ENCODE data around the gene RAD51B. TPM values are rescaled to one million over a fixed set of nuclear protein-coding genes. Genes with fewer than 3 reads are reported as not detected.
A peak's percentile ranks its signal among the peaks of the same experiment; 100 is the strongest.
"Not testable (repeated sequence)": the region's sequence is repeated elsewhere in the genome, so short reads cannot be mapped to it uniquely, and the experiment has no call there.

The RAD51B gene
- total and polyA plus RNA-seq, 2 experiments from 2014 or later, result 10.1 to 18.0 TPM

DNA sequence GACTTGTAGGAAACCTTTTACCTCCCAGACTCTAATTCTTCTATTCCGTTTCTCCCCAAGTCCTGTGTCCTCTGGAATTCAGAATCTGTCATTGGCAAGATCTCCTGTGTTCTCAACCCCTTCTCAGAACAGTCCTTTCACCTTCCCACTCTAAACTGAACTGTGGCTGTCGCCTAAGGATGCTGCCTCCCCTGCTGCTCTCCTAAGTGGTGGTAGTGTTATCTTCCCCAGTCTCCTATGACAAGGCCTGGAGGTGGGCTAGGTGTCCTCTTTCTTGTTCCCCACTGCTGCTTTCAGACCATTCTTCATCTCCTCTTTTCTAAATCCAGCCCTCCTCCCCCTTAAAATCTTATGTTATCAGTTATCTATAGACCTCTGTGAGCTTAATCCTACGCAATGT, 397.4 kb downstream of the RAD51B start:
- Histone ChIP-seq H3K9me3 (ENCODE audit: low read depth) (no peaks in the 10 kb centered on the region), H3K27me3 (no peaks in the 10 kb centered on the region), H3K4me3 (no peak overlapping the region), H3K9me2 (replicated peaks; ENCODE audit: insufficient read depth) (no peaks in the 10 kb centered on the region), H3K4me2 (no peak overlapping the region), H3K4me1 (ENCODE audit: insufficient read depth) (peaks cover 21% of the 10 kb centered on the region), H2AFZ (no peak overlapping the region), H3K36me3 (replicated peaks; ENCODE audit: insufficient read depth, low read depth) (no peaks in the 10 kb centered on the region), H3K79me2 (no peaks in the 10 kb centered on the region), H3K27ac (peak overlapping the region; percentile 59), H4K20me1 (ENCODE audit: insufficient read depth, poor library complexity, severe bottlenecking) (no peaks in the 10 kb centered on the region)
- TF ChIP-seq EZH2phosphoT487 (IDR thresholded peaks at IDR 0.05; ENCODE audit: low read depth, severe bottlenecking, unreplicated experiment) (no peak), EZH2 (IDR thresholded peaks at IDR 0.05; ENCODE audit: borderline replicate concordance) (no peak)
- TF ChIP-seq, protein P1, sequence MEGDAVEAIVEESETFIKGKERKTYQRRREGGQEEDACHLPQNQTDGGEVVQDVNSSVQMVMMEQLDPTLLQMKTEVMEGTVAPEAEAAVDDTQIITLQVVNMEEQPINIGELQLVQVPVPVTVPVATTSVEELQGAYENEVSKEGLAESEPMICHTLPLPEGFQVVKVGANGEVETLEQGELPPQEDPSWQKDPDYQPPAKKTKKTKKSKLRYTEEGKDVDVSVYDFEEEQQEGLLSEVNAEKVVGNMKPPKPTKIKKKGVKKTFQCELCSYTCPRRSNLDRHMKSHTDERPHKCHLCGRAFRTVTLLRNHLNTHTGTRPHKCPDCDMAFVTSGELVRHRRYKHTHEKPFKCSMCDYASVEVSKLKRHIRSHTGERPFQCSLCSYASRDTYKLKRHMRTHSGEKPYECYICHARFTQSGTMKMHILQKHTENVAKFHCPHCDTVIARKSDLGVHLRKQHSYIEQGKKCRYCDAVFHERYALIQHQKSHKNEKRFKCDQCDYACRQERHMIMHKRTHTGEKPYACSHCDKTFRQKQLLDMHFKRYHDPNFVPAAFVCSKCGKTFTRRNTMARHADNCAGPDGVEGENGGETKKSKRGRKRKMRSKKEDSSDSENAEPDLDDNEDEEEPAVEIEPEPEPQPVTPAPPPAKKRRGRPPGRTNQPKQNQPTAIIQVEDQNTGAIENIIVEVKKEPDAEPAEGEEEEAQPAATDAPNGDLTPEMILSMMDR (IDR thresholded peaks at IDR 0.05; ENCODE audit: poor library complexity), result no peak
- DNase-seq (ENCODE audit: low spot score), result no peak
- 77% methylated on average over 3 of the region's 3 CpGs for WGBS (ENCODE audit: low lambda C conversion rate, missing lambda C conversion rate)

DNA sequence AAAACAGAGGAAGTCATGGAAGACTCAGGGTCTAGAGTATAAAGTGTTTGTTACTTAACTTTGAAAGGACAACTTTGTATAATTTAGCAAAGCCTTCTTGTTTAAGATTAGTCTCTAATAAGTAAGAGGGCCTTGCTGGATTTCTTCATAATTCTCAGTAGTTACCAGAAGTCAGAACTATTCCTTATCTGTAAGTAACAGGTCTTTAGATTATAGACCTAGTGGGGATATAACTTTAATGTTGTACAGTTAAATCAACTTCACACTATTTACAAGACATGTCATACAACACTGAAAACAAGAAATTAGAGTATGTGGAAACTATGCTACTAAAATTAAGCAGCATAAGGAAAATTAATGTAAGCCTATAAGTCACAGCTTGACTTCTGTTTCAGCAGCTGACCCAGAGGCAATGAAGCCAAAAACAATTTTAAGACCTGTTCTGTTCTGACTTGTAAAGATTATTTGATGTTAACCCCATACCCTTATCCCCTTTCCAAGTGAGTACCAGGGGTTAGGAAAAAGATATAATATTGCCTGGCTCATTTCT, 398.3 kb downstream of the RAD51B start:
- H3K79me2 ChIP-seq, result no peaks in the 10 kb centered on the region
- H2AFZ ChIP-seq, result no peak overlapping the region
- H3K9me3 ChIP-seq (ENCODE audit: low read depth), result no peaks in the 10 kb centered on the region
- H3K36me3 ChIP-seq (replicated peaks; ENCODE audit: insufficient read depth, low read depth), result no peaks in the 10 kb centered on the region
- no peaks in the 10 kb centered on the region for H4K20me1 ChIP-seq (ENCODE audit: insufficient read depth, poor library complexity, severe bottlenecking)
- H3K4me3 ChIP-seq, result no peak overlapping the region
- peak overlapping the region; percentile 59 for H3K27ac ChIP-seq
- no peak for TF ChIP-seq EZH2phosphoT487 (IDR thresholded peaks at IDR 0.05; ENCODE audit: low read depth, severe bottlenecking, unreplicated experiment)
- TF ChIP-seq, protein P1 (IDR thresholded peaks at IDR 0.05; ENCODE audit: poor library complexity), result no peak
- no peak for TF ChIP-seq EZH2 (IDR thresholded peaks at IDR 0.05; ENCODE audit: borderline replicate concordance)
- no peaks in the 10 kb centered on the region for H3K9me2 ChIP-seq (replicated peaks; ENCODE audit: insufficient read depth)
- peaks cover 21% of the 10 kb centered on the region for H3K4me1 ChIP-seq (ENCODE audit: insufficient read depth)
- no peaks in the 10 kb centered on the region for H3K27me3 ChIP-seq
- no peak for DNase-seq (ENCODE audit: low spot score)
- H3K4me2 ChIP-seq, result no peak overlapping the region

DNA sequence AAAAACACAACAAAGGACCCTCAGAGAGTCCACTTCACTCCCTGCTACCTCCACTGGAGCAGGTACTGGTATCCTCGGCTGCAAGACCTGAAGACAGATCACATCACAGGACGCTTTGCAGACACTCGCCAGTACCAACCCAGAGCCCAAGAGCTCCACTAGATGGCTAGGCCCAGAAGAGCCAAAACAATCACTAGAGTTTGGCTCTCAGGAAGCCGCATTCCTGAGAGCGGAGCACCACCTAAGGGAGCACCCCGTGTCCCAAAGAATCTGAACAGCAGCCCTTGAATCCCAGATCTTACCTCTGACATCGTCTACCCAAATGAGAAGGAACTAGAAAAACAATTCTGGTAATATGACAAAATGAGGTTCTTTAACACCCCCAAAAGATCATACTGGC, 399.8 kb downstream of the RAD51B start:
- H3K36me3 ChIP-seq (replicated peaks; ENCODE audit: insufficient read depth, low read depth), result no peaks in the 10 kb centered on the region
- no peak overlapping the region for H2AFZ ChIP-seq
- H4K20me1 ChIP-seq (ENCODE audit: insufficient read depth, poor library complexity, severe bottlenecking), result no peaks in the 10 kb centered on the region
- peaks cover 21% of the 10 kb centered on the region for H3K4me1 ChIP-seq (ENCODE audit: insufficient read depth)
- H3K27me3 ChIP-seq, result no peaks in the 10 kb centered on the region
- no peak overlapping the region for H3K4me3 ChIP-seq
- no peak overlapping the region for H3K27ac ChIP-seq
- H3K79me2 ChIP-seq, result no peaks in the 10 kb centered on the region
- WGBS (ENCODE audit: low lambda C conversion rate, missing lambda C conversion rate), result 91% methylated on average over 7 of the region's 7 CpGs
- H3K9me2 ChIP-seq (replicated peaks; ENCODE audit: insufficient read depth), result no peaks in the 10 kb centered on the region
- DNase-seq (ENCODE audit: low spot score), result no peak
- TF ChIP-seq EZH2 (IDR thresholded peaks at IDR 0.05; ENCODE audit: borderline replicate concordance) (no peak), EZH2phosphoT487 (IDR thresholded peaks at IDR 0.05; ENCODE audit: low read depth, severe bottlenecking, unreplicated experiment) (no peak)
- TF ChIP-seq, protein P1 (IDR thresholded peaks at IDR 0.05; ENCODE audit: poor library complexity), result no peak
- H3K9me3 ChIP-seq (ENCODE audit: low read depth), result no peaks in the 10 kb centered on the region
- H3K4me2 ChIP-seq, result no peak overlapping the region

DNA sequence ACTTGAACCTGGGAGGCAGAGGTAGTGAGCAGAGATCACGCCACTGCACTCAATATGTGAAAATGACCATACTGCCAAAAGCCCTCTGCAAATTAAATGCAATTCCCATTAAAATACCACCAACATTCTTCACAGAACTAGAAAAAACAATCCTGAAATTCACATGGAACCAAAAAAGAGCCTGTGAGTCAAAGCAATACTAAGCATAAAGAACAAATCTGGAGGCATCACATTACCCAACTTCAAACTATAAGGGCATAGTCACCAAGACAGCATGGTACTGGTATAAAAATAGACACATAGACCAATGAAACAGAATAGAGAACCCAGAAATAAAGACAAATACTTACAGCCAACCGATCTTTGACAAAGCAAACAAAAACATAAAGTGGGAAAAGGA, 401.5 kb downstream of the RAD51B start:
- not testable (repeated sequence) for H3K27ac ChIP-seq
- 98% methylated on average over 2 of the region's 2 CpGs for WGBS (ENCODE audit: low lambda C conversion rate, missing lambda C conversion rate)

More for the DNA sequence above, 401.5 kb downstream of the RAD51B start:
- not testable (repeated sequence) for H3K9me2 ChIP-seq (replicated peaks; ENCODE audit: insufficient read depth); H3K4me2 ChIP-seq; H4K20me1 ChIP-seq (ENCODE audit: insufficient read depth, poor library complexity, severe bottlenecking); H3K4me3 ChIP-seq; DNase-seq (ENCODE audit: low spot score); H3K27me3 ChIP-seq; H3K36me3 ChIP-seq (replicated peaks; ENCODE audit: insufficient read depth, low read depth); H2AFZ ChIP-seq; H3K9me3 ChIP-seq (ENCODE audit: low read depth); H3K79me2 ChIP-seq
- peaks cover 12% of the 10 kb centered on the region for H3K4me1 ChIP-seq (ENCODE audit: insufficient read depth)

All from hepatocyte (in vitro differentiated cells).